GM19468 (cell line): ENCODE measurements around the gene EMC8.

ENCODE experiments used
- ATAC-seq: cut with Tn5 transposase; IDR thresholded peaks from one replicate; pipeline ENCODE4 v1.9.1; 2021; ENCODE audit warnings: mild to moderate bottlenecking, moderate library complexity, moderate number of reproducible peaks; ENCODE audit not compliant: unreplicated experiment; ENCODE audit errors: extremely low read depth

Gene EMC8

GRCh38 chr16:85735946-85736345 lies 63.4 kb downstream of the EMC8 start:
- ATAC-seq, result no peak

DNA sequence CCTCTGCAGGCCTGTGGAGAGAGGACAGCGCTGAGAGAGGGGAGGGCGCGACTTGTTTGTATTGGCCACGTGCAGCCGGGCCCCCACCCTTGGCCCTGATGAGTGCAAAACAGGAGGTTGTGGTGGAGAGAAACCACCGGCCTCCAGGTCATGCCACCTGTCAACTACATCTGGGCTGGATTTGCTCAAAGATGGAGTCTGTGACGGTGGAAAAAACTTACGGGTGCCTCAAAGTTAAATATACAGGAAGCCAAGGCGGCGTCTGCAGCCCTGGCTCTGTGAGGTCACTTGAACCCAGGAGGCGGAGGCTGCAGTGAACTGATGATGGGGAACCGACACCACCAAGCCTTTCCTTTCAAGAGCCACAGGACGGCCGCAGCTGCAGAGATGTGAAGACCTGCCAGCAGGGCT lies 64.1 kb downstream of the EMC8 start:
- peak; percentile 68 for ATAC-seq

DNA sequence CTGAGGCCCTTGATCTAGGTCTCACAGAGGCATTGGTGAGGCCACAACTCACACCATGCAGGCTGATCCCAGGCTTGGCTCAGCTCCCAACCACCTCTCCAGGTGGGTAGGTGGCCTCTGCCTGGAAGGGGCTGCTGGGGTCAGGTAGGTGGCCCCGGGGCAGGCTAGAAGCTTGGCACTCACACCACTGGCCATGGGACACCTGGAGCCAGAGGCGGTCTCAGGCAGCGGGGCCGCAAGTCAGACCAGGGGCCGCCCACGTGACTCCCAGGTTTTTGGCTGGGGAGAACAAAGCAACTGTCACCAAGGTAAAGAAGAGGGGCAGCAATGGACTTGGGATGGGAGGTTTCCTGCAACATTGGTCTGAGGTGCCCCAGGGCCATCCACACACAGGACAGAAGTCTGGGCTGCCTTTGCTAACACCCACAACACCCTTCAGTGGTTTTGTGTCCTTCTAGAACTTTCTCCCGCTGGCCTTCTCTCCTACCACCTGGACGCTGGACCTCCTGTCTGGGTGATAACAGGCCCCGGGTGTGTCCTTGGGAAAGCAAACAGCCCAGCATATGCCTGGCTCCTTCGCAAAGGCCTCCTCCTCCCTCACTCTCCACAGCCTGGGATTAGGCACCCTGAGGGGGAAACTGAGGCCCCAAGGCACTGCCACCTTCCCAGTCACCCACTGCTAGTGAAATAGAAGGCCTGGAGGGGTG lies 64.9 kb downstream of the EMC8 start:
- no peak for ATAC-seq

- ATAC-seq, result no peak
Measured at GRCh38 chr16:85733839-85734170, 65.5 kb downstream of the EMC8 start.

GRCh38 chr16:85733155-85733838 lies 66.0 kb downstream of the EMC8 start:
- no peak for ATAC-seq

DNA sequence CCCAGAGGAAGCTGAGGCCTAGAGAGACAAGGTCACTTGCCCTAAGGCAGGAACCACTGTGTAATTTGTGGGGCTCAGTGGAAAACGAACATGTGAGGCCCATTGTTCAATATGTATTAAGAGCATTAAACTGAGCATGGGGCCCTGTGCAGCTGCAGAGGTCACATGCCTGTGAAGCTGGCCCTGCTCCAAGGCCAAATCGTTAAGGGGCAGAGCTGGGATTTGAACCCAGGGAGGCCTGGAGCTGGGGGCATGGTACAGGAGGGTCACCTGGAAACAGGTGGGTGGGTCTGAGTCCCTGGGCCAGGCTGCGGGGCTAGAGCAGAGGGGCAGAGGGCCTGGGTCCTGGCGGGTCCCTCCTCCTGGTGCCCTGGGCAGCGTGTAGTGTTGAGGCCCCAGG lies 68.2 kb downstream of the EMC8 start:
- no peak for ATAC-seq

DNA sequence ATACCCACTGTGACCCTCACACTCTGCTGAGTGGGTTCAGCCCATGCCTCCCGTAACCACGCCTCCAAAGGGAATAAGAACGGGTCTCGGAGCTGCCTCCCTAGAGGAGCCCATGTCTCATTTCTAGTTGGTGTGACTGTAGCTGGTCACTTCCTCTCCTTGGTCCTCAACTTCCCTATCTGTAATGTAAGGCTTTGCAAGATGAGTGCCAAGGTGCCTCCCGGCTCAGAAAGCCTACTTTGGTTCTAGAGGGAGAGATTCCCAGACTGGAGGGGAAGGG lies 69.2 kb downstream of the EMC8 start:
- ATAC-seq, result no peak

DNA sequence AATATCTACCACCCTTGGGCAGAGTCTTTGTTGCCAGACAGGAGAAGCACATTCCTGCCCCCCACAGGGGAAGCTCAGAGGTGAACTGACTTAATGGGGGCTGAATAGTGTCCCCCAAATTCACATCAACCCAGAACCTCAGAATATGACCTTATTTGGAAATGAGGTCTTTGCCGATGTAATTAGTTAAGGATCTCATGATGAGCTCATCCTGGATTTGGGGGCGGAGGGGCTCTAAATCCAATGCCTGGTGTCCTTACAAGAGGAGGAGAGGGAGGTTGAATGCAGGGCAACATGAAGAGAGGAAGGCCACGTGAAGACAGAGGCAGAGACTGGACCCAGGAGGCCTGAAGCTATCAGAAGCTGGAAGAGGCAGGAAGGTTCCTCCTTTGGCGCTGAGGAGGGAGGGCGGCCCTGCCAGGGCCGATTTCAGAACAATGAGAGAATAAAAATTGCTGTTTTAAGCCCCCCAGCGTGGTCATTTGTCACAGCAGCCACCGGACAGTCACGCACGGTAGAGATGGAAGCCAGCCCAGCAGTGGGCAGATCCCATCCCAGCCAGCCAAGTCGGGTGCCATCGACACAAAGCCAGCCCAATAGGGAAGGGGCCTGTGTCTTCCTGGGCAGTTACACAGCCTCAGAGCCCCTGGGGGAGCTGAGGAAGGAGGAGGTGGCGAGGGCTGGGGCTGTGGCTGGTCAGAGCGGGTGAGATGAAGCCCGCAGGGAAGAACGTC lies 69.7 kb downstream of the EMC8 start:
- no peak for ATAC-seq

GRCh38 chr16:85728879-85729278 lies 70.5 kb downstream of the EMC8 start:
- no peak for ATAC-seq
